Liver (tissue), 9 donors: ENCODE results near the gene SEMA6B. TPM values are rescaled to one million over a fixed set of nuclear protein-coding genes. Genes with fewer than 3 reads are reported as not detected.
A peak's percentile ranks its signal among the peaks of the same experiment; 100 is the strongest.

ENCODE experiments used
- DNase-seq: peaks from one replicate; pipeline ENCODE4 v3.0.0-alpha.2; 2017; ENCODE audit warnings: low spot score
- H3K27ac ChIP-seq, 2 donors: one replicate each; pipeline ENCODE4 v1.7.0; 2013; ENCODE audit warnings: inconsistent platforms in 2 of 2, low read length in 2 of 2, control low read depth in 1 of 2, low read depth in 1 of 2, mild to moderate bottlenecking in 1 of 2
- H3K27me3 ChIP-seq, 4 donors: one replicate each; pipeline versions ENCODE4 v1.6.1 to v1.7.0; 2013; ENCODE audit warnings: low read length in 3 of 4, inconsistent platforms in 1 of 4, mild to moderate bottlenecking in 1 of 4, moderate library complexity in 1 of 4; ENCODE audit not compliant: control insufficient read depth in 4 of 4, insufficient read depth in 4 of 4
- H3K36me3 ChIP-seq, 4 donors: one replicate each; pipeline versions ENCODE4 v1.6.1 to v1.7.0; 2013; ENCODE audit warnings: low read length in 3 of 4, mild to moderate bottlenecking in 3 of 4, low read depth in 1 of 4, moderate library complexity in 1 of 4; ENCODE audit not compliant: control insufficient read depth in 4 of 4, insufficient read depth in 3 of 4
- H3K4me1 ChIP-seq, 4 donors: one replicate each; pipeline versions ENCODE4 v1.6.1 to v1.7.0; 2013; ENCODE audit warnings: low read length in 3 of 4, mild to moderate bottlenecking in 3 of 4, moderate library complexity in 1 of 4; ENCODE audit not compliant: control insufficient read depth in 4 of 4, insufficient read depth in 4 of 4
- H3K4me3 ChIP-seq, 3 donors: one replicate each; pipeline versions ENCODE4 v1.6.1 to v1.7.0; 2013; ENCODE audit warnings: low read length in 3 of 3, control low read depth in 1 of 3, low read depth in 1 of 3, mild to moderate bottlenecking in 1 of 3
- H3K9ac ChIP-seq, 2 donors: one replicate each; pipeline ENCODE4 v1.7.0; 2013; ENCODE audit warnings: low read length in 2 of 2, mild to moderate bottlenecking in 2 of 2, moderate library complexity in 2 of 2, control low read depth in 1 of 2, low read depth in 1 of 2
- H3K9me3 ChIP-seq, 4 donors: one replicate each; pipeline versions ENCODE4 v1.6.1 to v1.7.0; 2013; ENCODE audit warnings: low read length in 3 of 4; ENCODE audit not compliant: control insufficient read depth in 4 of 4
- HNF4A ChIP-seq, 2 donors: conservative IDR thresholded peaks; 2 replicates each; pipeline ENCODE4 v1.6.1; 2016; ENCODE audit warnings: antibody characterized with exemption in 2 of 2, mild to moderate bottlenecking in 2 of 2
- JUND ChIP-seq, 2 donors: IDR thresholded peaks; 2 replicates each; pipeline ENCODE4 v1.6.1; 2016; ENCODE audit warnings: antibody characterized with exemption in 2 of 2
- RAD21 ChIP-seq, 2 donors: IDR thresholded peaks; 2 replicates each; pipeline ENCODE4 v1.6.1; 2016; ENCODE audit warnings: antibody characterized with exemption in 2 of 2, mild to moderate bottlenecking in 2 of 2
- SP1 ChIP-seq: IDR thresholded peaks from 2 replicates; pipeline ENCODE4 v1.6.1; 2018; ENCODE audit warnings: antibody characterized with exemption, mild to moderate bottlenecking
- TAF1 ChIP-seq: conservative IDR thresholded peaks from 2 replicates; pipeline ENCODE4 v1.6.1; 2016; ENCODE audit warnings: antibody characterized with exemption, mild to moderate bottlenecking
- YY1 ChIP-seq: IDR thresholded peaks from 2 replicates; pipeline ENCODE4 v1.6.1; 2016; ENCODE audit warnings: antibody characterized with exemption, mild to moderate bottlenecking
- WGBS: extraction: QIAGEN DNeasy Blood & Tissue Kit; methylation state at CpG from one replicate; pipeline ENCODE4 v1.1.7; 2013; 5-methylcytosine and 5-hydroxymethylcytosine counted together
- polyA plus RNA-seq, 2 donors: library from polyadenylated mRNA; stranded (reverse) in 1 of 2; unstranded in 1 of 2; fragments of 200-250 nt in 1 of 2; fragments of >200 nt in 1 of 2; fragmentation: Nextera tagmentation in 1 of 2; extraction: Ambion mirVana in 1 of 2; gene quantifications; one replicate each; pipeline versions ENCODE4 v1.2.1 to v1.2.3, GENCODE V29; 2013 to 2015
- total RNA-seq, 2 donors: library from RNA; depleted of rRNA; stranded (reverse); fragments of >200 nt; gene quantifications; one replicate each; pipeline ENCODE4 v1.2.3, GENCODE V29; 2014
- TF ChIP-seq, protein P1 (sequence below): fragments of 150-350 bp; IDR thresholded peaks from 2 replicates; pipeline ENCODE4 v1.5.1; 2017; ENCODE audit warnings: improper control_type of control experiment, low read depth, low read length; ENCODE audit not compliant: missing input control
- TF ChIP-seq, protein P2 (sequence below): IDR thresholded peaks from 2 replicates; pipeline ENCODE4 v1.6.1; 2016; ENCODE audit warnings: antibody characterized with exemption
- donor health status: healthy.
- donor health status: healthy.
- donor health status: healthy.
- donor health status: healthy.
- donor health status: healthy.

The SEMA6B gene
- total and polyA plus RNA-seq, 4 donors: 0.58 to 3.2 (median 2.9) TPM

DNA sequence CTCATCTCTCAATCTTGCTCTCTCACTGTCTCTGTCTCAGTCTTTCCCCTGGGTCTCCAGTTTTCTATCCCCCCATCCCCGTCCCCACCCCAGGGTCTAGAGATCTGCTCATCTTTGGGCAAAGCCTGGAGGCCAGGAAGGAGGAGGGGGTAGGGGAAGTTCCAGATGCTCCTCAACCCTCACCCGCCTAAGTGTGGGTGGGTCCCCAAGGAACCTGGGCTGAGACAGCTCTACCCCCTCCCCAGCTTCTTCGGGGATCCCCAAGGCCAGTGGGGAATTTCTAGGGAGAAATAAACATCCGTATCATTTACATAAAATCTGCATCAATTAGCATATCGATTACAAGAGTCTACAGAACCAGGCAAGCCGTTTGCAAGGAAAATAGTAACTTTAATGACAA, 31.8 kb upstream of the SEMA6B start:
- TF ChIP-seq, protein P1, sequence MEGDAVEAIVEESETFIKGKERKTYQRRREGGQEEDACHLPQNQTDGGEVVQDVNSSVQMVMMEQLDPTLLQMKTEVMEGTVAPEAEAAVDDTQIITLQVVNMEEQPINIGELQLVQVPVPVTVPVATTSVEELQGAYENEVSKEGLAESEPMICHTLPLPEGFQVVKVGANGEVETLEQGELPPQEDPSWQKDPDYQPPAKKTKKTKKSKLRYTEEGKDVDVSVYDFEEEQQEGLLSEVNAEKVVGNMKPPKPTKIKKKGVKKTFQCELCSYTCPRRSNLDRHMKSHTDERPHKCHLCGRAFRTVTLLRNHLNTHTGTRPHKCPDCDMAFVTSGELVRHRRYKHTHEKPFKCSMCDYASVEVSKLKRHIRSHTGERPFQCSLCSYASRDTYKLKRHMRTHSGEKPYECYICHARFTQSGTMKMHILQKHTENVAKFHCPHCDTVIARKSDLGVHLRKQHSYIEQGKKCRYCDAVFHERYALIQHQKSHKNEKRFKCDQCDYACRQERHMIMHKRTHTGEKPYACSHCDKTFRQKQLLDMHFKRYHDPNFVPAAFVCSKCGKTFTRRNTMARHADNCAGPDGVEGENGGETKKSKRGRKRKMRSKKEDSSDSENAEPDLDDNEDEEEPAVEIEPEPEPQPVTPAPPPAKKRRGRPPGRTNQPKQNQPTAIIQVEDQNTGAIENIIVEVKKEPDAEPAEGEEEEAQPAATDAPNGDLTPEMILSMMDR: no peak
- TF ChIP-seq YY1: no peak
- no peak for TF ChIP-seq JUND (IDR thresholded peaks at IDR 0.05)
- TF ChIP-seq, protein P2, sequence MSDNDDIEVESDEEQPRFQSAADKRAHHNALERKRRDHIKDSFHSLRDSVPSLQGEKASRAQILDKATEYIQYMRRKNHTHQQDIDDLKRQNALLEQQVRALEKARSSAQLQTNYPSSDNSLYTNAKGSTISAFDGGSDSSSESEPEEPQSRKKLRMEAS: no peak
- no peaks in the 10 kb centered on the region for H3K27me3 ChIP-seq

DNA sequence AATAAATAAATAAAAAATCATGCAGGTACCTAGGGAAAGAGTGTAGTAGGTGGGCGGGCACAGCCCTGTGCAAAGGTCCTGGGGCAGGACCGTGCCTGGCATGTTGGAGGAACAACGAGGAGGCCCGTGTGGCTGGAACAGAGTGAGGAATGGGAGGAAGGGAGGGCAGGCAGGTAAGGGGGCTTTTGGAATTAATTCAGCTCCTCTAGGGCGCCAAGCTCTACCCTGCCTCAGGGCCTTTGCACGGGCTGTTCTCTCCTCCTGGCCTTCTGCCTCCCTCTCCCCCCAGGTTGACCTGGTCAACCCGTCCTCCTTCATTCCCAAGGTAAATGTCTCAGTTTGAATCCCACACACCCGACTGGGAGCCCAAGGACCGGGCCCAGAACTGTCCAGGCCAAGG, 31.1 kb upstream of the SEMA6B start:
- 90% methylated on average over 9 of the region's 9 CpGs for WGBS
- Histone ChIP-seq H3K4me1 (no peaks in the 10 kb centered on the region), H3K4me3 (no peak overlapping the region), H3K9me3 (no peaks in the 10 kb centered on the region), H3K27me3 (no peaks in the 10 kb centered on the region), H3K36me3 (no peaks in the 10 kb centered on the region), H3K27ac (no peak overlapping the region), H3K9ac (no peak overlapping the region)
- DNase-seq: no peak
- TF ChIP-seq TAF1 (no peak), HNF4A (conservative IDR thresholded peaks at IDR 0.05) (no peak), SP1 (no peak)
- TF ChIP-seq, protein P1: no peak

More for the DNA sequence above, 31.8 kb upstream of the SEMA6B start:
- H3K4me3 ChIP-seq: no peak overlapping the region
- H3K9ac ChIP-seq: no peak overlapping the region
- H3K9me3 ChIP-seq: no peaks in the 10 kb centered on the region
- 67% methylated on average over 6 of the region's 6 CpGs for WGBS
- H3K36me3 ChIP-seq: no peaks in the 10 kb centered on the region
- H3K4me1 ChIP-seq: peaks cover 0 to 6% (median 6%) of the 10 kb centered on the region in 4 donors
- no peak overlapping the region for H3K27ac ChIP-seq
- no peak for DNase-seq

DNA sequence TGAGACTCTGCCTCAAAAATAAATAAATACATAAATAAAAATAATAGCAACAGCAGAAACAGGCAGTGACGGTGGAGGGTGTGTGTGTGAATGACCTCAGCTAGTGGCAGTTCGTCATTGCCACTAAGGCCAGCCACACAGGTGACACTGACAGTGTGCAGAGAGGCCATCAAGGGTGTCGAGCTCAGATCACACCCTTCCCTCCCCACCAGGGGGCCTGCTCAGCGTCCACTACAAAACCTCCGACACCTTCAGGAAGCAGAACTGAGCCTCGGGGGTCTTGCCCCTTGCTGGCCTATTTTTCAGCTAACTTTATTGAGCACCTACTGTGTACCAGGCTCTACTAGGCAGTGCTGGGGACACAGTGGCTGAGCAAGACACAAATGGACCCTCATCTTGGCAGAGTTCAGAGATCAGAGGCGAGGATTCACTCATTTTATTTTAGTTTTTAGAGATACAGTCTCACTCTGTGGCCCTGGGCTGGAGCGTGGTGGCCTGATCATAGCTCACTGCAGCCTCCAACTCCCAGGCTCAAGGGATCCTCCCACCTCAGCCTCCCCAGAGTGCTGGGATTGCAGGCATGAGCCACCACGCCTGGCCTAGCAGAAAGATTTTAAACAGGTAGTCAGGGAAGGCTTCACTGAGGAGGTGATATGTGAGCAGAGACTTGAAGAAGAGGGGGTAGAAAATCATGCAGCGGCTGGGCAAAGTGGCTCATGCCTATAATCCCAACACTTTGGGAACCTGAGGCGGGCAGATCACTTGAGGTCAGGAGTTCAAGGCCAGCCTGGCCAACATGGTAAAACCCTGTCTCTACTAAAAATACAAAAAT, 30.3 kb upstream of the SEMA6B start:
- Histone ChIP-seq H3K36me3 (no peaks in the 10 kb centered on the region), H3K9ac (no peak overlapping the region), H3K27me3 (no peaks in the 10 kb centered on the region), H3K4me3 (no peak overlapping the region), H3K4me1 (peaks cover 0 to 2% (median under 1%) of the 10 kb centered on the region in 4 donors), H3K27ac (no peak overlapping the region), H3K9me3 (no peaks in the 10 kb centered on the region)
- WGBS: 53% methylated on average over 11 of the region's 11 CpGs
- DNase-seq: peak; percentile 53
- TF ChIP-seq, protein P1: peak; percentile 41
- TF ChIP-seq YY1 (no peak), RAD21 (IDR thresholded peaks at IDR 0.05) (peak; percentile 55 to 69)
- TF ChIP-seq, protein P2: no peak
